Right renal pelvis (tissue), 4 donors: ENCODE measurements around the gene SNTA1. TPM values are rescaled to one million over a fixed set of nuclear protein-coding genes. Genes with fewer than 3 reads are reported as not detected.
"Not testable (repeated sequence)": the region's sequence is repeated elsewhere in the genome, so short reads cannot be mapped to it uniquely, and the experiment has no call there.

Experiments
- DNase-seq, 4 donors: peaks; one replicate each; pipeline ENCODE4 v3.0.0-alpha.2; 2013; ENCODE audit warnings: low read depth in 4 of 4, low spot score in 3 of 4, missing footprints in 1 of 4
- polyA plus RNA-seq, 4 donors: library from polyadenylated mRNA; unstranded; fragments of 120-200 nt; gene quantifications; one replicate each; pipeline ENCODE4 v1.2.1, GENCODE V29; 2013; ENCODE audit not compliant: insufficient read length in 4 of 4

SNTA1 gene
- polyA plus RNA-seq = 10 to 100 TPM in 2 of 4 donors, 1 to 10 TPM in 2; 9.0 to 13.8 (median 10.7) TPM

DNA sequence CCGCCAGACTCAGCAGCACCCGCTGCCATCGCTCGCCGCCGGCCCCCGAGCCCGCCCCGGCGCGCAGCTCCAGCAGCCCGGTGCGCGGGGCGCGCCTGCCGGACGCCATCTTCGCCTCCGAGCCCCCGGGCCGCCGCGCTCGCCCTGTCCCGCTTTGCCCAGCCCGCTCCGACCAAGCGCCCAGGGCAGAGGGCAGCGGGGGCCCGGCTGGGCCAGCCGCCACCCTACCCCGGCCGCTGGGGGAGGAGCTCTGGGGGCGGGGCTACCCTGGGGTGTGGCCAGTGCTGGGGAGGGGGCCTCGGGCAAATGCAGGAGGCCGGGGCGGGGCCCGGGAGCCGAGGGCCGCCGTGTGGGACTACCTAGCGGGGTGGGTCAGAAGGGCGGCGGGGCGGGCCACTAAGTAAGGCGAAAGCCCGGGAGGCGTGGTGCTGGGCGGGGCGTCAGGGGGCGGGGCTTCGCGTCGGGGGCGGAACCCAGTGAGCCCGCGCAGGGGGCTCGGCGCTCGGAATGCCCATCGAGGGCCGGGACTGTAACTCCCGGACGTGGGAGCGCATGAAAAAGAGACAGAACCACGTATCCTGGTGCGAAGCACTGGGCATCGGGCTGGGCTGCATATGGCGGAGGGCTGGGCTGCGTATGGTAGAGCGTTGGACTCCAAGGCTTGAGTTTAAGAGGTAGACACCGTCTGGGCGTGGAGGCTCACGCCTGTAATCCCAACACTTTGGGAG, at the start of gene SNTA1:
Gene SNTA1 (minus strand): TSS at position 252 of the 728 bp plus-strand sequence. CDS start 143 bp downstream, at position 109.
- DNase-seq = peak in 2 of 4 donors; percentile 53 to 59

GRCh38 chr20:33490934-33491656, 47.5 kb upstream of the SNTA1 start:
- DNase-seq = no peak

- DNase-seq = peak in 3 of 4 donors; percentile 35 to 58 (median 44)
These were observed 46.7 kb upstream of the SNTA1 start, which contains the start of gene CBFA2T2 for GRCh38 chr20:33490023-33490933. TSS of gene CBFA2T2 (plus strand) at chr20:33490096. CDS start at chr20:33490268, 172 bp downstream.

DNA sequence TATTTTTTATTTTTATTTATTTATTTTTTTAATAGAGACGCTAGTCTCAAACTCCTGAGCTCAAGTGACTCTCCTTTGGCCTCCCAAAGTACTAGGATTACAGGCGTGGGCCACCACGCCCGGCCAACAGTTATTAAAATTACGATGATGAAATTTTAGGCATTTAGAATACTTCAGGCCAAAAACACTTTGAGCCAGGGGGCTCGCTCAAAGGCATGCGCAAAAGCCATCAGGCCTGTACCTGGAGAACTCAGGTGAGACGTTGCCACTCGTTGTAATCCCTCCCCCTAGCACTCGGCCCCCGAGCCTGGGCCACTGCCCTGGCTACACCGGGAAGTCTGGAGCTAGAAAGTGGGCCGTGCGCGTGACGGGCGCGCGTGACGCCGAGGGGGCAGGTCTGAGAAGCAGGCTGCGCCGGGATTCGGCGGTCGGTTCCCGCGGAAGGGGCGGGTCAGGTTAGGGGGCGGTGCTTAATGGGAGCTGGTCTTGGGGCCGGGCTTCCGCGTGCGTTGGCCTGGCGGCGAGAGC, 46.0 kb upstream of the SNTA1 start:
- peak; percentile 90 to 94 (median 92) for DNase-seq

GRCh38 chr20:33488661-33489494, 45.3 kb upstream of the SNTA1 start:
- DNase-seq = not testable (repeated sequence)

DNA sequence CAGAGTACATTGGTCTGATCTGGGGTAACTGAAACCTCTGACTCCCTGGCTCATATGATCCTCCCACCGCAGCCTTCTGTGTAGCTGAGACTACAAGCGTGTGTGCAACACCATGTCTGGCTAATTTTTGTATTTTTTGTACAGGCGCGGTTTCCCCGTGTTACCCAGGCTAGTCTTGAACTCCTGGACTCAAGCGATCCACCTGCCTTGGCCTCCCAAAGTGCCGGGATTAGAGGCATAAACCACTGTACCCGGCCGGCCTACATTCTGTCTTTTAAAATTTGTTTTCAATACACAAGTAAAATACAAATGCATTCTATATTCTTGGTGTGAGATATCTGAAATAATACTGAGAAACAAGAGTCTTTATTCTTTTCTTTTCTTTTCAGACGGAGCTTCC, 44.6 kb upstream of the SNTA1 start:
- no peak for DNase-seq

- not testable (repeated sequence) for DNase-seq
These were observed 39.6 kb upstream of the SNTA1 start for GRCh38 chr20:33483186-33483585.

DNA sequence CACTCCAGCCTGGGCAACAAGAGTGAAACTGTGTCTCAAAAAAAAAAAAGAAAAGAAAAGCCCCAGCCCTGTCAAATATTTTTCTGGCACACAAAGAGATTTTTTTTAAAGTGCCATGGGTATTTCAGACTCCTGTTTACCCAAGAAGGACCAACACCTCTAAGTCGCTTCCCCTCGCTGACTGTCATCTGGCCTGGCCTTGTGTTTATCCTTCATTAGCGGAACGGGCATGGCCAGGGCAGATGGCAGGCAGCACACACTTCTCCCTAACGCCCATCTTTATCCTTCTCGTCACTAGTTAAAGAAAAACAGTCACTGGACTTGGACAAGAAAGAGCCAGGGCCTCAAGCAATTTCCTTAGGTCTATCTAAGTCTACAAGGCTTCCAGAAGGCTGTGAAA, 39.0 kb upstream of the SNTA1 start:
- DNase-seq = no peak

DNA sequence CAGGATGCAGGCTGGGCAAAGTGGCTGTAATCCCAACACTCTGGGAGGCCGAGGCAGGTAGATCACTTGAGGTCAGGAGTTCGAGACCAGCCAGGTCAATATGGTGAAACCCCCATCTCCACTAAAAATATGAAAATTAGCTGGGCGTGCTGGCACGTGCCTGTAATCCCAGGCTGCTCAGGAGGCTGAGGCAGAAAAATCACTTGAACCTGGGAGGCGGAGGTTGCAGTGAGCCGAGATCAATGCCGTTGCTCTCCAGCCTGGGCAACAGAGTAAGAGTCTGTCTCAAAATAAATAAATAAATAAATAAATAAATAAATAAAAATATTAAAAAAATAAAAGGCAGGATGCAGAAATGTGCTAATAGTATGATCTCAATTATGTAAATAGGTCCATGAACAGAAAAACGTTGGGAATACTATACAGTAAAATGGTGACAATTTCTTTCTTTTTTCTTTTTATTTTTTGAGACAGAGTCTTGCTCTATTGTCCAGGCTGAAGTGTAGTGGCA, 37.9 kb upstream of the SNTA1 start:
- DNase-seq = no peak

GRCh38 chr20:33480048-33480447, 36.5 kb upstream of the SNTA1 start:
- no peak for DNase-seq

DNA sequence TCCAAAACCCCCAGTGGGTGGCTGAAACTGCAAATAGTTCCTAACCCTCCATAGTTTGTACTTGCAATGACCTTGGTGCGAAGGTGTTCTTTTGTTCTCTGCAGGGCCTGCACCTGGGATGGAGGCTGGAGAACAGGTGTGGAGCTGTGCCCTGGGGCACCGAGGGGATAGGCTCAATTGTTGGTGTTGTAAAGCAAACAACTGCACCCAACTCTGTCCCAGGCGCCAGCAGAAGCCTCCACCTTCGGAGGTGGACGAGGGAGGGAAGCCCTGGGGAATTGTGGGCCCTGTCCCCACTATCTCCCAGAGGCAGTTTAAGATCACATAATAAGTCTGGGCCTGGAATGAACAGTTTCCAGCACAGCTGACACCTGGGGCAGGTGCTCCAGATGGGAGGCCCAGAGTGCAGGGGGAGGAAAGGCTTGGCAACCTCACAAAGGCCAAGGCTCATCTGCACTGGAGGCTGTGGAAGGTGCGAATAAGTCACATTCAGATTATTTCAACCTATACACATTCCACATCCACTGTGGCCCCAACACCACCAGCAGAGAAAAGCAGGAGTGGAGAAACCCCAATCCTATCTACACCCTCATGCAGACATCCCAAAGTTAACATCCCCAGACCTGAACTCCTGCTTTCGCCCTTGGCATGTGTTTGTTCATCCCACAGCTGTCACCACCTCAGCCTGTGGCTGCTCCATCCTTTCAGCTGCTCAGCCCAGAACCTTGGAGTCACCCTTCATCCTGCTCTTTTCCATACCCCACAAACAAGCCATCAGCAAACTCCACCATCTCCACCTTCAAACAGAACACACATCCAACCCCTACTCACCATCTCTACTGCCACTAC, 34.0 kb upstream of the SNTA1 start:
- no peak for DNase-seq

- no peak for DNase-seq
These were observed 32.0 kb upstream of the SNTA1 start for GRCh38 chr20:33475381-33476152.

GRCh38 chr20:33474963-33475362, 31.4 kb upstream of the SNTA1 start:
- DNase-seq = no peak

- no peak for DNase-seq
These were observed 30.7 kb upstream of the SNTA1 start for GRCh38 chr20:33474097-33474873.

DNA sequence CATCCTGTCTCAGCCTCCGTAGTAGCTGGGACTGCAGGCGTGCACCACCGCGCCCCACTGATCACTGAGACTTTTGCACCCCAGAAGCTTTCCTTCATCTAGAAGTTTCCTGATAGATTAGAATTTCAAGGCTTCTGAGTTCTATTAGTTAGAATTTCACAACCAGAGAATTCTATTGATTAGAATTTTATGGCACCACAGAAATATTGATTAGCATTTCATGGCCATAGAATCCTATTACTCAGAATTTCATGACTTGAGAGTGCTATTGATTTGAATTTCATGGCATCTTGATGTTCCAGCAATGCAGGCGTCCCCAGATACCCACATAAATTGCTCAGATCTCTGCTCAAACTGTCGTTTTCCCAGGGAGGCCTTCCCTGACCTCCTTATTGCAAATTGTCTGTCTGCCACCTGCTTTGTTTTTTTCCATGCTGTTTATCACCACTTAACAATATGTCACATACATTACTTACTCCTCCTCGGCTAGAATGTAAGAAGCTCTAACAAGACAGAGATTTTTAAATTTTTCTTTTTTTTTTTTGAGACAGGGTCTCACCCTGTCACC, 29.4 kb upstream of the SNTA1 start:
- no peak for DNase-seq

DNA sequence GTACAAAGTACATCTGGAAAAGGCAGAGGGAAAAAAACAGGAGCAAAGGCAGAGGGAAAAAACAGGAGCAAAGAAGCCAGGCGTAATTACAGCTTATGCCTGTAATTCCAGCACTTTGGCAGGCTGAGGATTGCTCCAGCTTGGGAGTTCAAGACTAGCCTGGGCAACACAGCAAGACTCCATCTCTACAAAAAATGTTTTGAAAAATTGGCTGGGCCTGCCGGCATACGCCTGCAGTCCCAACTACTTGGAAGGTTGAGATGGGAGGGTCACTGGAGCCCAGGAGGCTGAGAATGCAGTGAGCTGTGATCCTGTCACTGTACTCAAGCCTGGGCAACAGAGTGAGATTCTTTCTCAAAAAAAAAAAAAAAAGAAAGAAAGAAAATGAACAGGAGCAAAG, 27.3 kb upstream of the SNTA1 start:
- no peak for DNase-seq

- DNase-seq = no peak
These were observed 26.9 kb upstream of the SNTA1 start for GRCh38 chr20:33470457-33470856.
